ENCODE results near the gene KLC1. TPM values are rescaled to one million over a fixed set of nuclear protein-coding genes. Genes with fewer than 3 reads are reported as not detected.

KLC1 gene
- total RNA-seq, 4 donors from 2014 or later, result 214 to 500 (median 268) TPM

DNA sequence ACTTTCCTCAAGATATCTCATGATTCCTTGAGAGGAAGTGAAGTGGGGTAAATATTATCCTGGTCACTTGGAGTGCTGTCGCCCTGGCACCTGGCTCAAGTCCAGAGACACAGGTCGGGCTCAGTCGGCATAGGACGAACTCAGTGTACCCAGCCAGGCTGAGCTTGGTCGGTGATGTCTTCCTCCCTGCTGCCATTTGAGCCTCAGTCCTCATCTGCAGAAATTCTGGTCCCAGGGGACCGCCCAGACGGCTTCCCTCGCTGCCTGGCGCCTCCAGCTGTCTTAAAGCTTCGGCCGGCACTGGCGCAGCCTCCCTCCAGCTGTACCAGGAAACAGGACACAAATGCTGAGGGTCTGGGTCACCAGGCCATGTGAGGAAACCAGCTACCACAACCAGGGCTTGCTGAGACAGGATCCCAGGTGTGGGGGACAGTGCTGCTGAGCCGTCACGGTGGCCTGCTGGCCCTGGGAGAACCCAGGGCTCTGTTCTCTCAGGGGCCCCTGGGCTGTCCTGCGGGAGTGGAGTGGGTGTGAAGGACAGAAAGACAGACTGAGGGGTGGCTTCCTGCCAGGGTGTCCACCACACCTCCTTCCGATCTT lies 5.0 kb upstream of the KLC1 start:
- H3K4me3 ChIP-seq (ENCODE audit: low read depth, poor library complexity, severe bottlenecking), result no peak overlapping the region
- TF ChIP-seq POLR2A (IDR thresholded peaks at IDR 0.05), result no peak
- TF ChIP-seq, protein P1, sequence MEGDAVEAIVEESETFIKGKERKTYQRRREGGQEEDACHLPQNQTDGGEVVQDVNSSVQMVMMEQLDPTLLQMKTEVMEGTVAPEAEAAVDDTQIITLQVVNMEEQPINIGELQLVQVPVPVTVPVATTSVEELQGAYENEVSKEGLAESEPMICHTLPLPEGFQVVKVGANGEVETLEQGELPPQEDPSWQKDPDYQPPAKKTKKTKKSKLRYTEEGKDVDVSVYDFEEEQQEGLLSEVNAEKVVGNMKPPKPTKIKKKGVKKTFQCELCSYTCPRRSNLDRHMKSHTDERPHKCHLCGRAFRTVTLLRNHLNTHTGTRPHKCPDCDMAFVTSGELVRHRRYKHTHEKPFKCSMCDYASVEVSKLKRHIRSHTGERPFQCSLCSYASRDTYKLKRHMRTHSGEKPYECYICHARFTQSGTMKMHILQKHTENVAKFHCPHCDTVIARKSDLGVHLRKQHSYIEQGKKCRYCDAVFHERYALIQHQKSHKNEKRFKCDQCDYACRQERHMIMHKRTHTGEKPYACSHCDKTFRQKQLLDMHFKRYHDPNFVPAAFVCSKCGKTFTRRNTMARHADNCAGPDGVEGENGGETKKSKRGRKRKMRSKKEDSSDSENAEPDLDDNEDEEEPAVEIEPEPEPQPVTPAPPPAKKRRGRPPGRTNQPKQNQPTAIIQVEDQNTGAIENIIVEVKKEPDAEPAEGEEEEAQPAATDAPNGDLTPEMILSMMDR (IDR thresholded peaks at IDR 0.05), result no peak
- WGBS, 2 donors, result 65 to 67% methylated on average over 15 to 16 of the region's 16 CpGs
- intact Hi-C loops (cut with DNase I; ENCODE audit: low total_unique reads), result no loop called here
- DNase-seq (ENCODE audit: low spot score in 2 of 2), result peak in 1 of 2 donors; percentile 87

DNA sequence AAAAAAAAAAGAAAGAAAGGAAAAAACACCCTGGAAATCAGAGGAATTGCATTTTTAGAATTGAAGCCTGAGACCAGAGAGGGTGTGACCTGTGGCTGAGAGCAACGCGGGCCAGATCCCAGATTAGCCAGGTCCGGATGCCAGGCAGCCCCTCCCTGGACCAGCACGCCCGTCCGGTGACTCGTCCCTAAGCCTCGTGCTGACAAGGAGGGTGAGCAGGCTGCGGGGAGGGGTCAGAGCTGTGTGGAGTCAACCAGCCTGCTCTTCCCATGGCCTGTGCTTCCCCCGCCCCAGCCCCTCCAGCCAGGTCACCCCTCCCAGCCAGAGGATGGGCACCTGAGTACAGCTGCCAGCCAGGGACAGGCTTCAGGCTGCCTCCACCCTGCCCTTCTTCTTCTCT lies 4.2 kb upstream of the KLC1 start:
- H3K4me3 ChIP-seq (ENCODE audit: low read depth, poor library complexity, severe bottlenecking), result no peak overlapping the region
- TF ChIP-seq, protein P1 (IDR thresholded peaks at IDR 0.05), result no peak
- no peak for TF ChIP-seq POLR2A (IDR thresholded peaks at IDR 0.05)
- 3 to 7% methylated on average over 10 of the region's 10 CpGs for WGBS, 2 donors
- DNase-seq (ENCODE audit: low spot score in 2 of 2), result peak; percentile 77 to 97
- intact Hi-C loops (cut with DNase I; ENCODE audit: low total_unique reads), result no loop called here

DNA sequence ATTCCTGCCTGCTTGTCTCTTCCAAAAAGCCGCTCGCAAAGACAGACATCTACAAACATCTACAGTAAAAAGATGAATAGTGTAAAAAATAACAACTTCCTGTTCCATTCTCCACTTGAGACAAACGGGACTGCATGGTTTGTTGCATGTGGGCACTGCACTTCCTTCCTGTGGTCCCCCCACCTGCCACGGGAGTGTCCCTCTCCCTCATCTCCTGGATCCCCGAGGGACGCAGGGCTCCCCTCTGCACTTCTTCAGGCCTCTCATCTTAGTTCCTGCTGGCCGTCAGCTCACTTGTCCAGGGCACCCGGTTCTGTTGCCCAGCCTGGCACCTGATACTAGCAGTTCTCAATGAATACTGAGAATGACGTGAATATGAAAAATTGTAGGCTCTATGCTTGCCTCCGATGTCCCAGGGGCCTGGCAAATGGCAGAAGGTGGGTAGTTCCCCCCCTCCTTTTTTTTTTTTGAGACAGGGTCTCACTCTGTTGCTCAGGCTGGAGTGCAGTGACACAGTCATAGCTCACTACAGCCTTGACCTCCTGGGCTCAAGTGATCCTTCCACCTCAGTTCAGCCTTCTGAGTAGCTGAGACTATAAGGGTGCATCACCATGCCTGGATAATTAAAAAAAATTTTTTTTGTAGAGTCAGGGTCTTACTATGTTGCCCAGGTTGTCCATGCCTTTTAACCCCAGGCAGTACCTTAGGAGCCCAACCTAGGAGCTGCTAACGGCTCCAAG lies 3.5 kb upstream of the KLC1 start:
- 37 to 47% methylated on average over 11 of the region's 11 CpGs for WGBS, 2 donors
- no peak overlapping the region for H3K4me3 ChIP-seq (ENCODE audit: low read depth, poor library complexity, severe bottlenecking)
- intact Hi-C loops (cut with DNase I; ENCODE audit: low total_unique reads), result no loop called here
- TF ChIP-seq, protein P1 (IDR thresholded peaks at IDR 0.05), result no peak
- TF ChIP-seq POLR2A (IDR thresholded peaks at IDR 0.05), result no peak
- no peak for DNase-seq (ENCODE audit: low spot score in 2 of 2)

DNA sequence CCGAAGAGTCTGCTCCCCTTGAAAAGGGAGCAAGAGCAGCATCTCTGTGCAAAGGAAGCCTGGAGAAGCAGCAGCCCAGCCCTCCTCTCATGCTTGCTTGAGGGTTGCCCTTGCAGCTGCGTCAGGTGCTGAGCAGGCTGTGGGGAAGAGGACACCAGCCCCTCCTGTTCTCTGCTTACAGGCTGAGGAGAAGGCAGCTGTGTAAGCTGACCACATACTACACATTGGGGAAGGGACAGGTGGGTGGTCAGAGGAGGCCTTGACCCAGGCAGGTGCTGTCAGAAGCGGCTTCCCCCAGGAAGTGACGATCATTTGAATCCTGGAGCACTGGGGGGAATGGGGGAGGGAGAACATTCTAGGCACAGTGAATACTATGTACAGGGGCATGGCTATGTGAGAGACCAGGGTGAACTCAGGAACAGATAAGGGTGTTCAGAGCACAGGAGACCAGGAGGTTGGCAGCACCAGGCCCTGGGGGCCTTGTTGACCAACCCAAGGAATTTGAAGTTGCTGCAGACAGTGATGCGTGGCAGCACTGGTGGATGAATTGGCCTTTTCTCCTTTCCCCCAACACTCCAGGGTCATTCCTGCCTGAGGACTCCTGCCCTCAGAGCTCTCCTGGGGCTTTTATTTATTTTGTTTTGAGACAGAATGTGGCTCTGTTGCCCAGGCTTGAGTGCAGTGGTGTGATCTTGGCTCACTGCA lies 2.7 kb upstream of the KLC1 start:
- TF ChIP-seq, protein P1 (IDR thresholded peaks at IDR 0.05), result no peak
- no peak for TF ChIP-seq POLR2A (IDR thresholded peaks at IDR 0.05)
- DNase-seq (ENCODE audit: low spot score in 2 of 2), result no peak
- H3K4me3 ChIP-seq (ENCODE audit: low read depth, poor library complexity, severe bottlenecking), result no peak overlapping the region
- 58 to 75% methylated on average over 5 of the region's 5 CpGs for WGBS, 2 donors
- intact Hi-C loops (cut with DNase I; ENCODE audit: low total_unique reads), result no loop called here

DNA sequence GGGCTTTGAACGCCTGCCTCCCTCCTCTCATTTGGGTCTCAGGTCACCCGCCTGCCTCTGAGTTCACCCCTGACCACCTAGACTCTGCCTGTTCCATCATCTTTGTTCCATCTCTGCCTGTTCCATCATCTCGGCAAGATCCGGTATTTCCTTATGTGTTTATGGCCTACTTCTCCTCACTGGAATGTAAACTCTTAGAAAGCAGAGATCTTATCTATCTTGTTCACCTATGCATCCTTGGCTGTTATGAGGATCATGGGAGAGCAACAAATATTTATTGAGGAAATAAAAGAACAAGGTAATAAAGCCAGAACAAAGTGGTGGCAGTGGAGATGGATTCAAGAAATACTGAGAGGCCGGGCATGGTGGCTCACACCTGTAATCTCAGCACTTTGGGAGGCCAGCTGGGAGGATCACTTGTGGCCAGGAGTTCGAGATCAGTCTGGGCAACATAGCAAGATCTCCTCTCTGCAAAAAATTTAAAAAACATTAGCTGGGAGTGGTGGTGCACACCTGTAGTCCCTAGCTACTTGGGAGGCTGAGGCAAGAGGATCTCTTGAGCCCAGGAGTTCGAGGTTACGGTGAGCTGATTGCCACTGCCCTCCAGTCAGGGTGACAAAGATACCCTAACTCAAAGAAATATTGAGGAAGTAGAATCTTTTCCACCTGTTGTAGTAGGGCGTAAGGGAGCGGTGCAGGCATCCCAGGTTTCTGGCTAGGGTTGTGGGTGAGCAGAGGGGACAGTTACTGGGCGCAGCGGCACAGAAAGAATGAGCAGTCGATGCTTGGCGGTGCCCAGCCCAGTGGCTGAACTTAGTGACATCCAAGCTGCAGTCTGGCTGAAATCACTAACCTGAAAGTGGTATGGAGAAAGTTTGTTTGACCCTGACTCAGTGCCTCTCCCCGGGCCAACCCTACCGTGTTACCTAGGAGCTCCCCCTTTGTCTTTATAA lies 1.7 kb upstream of the KLC1 start:
- no peak for DNase-seq (ENCODE audit: low spot score in 2 of 2)
- intact Hi-C loops (cut with DNase I; ENCODE audit: low total_unique reads), result no loop called here
- whole genome bisulfite sequencing, 2 donors, result 71 to 82% methylated on average over 16 of the region's 16 CpGs
- TF ChIP-seq POLR2A (IDR thresholded peaks at IDR 0.05), result no peak
- TF ChIP-seq, protein P1 (IDR thresholded peaks at IDR 0.05), result no peak
- H3K4me3 ChIP-seq (ENCODE audit: low read depth, poor library complexity, severe bottlenecking), result no peak overlapping the region
